ENCODE measurements around the gene SLC16A8. TPM values are rescaled to one million over a fixed set of nuclear protein-coding genes. Genes with fewer than 3 reads are reported as not detected.

SLC16A8 gene
- 0.08 and 0.14 TPM in 2 replicates for total RNA-seq

- Histone ChIP-seq H3K36me3 (ENCODE audit: control insufficient read depth, insufficient read depth, low read length) (no peaks in the 10 kb centered on the region), H3K27me3 (ENCODE audit: control insufficient read depth, insufficient read depth, low read length) (peaks cover 43% of the 10 kb centered on the region), H3K4me3 (ENCODE audit: low read depth, low read length) (no peak within 1 kb of the TSS)
- no peak for DNase-seq (ENCODE audit: low read depth)
- no peak for TF ChIP-seq CTCF (IDR thresholded peaks at IDR 0.05; ENCODE audit: insufficient read depth, low read length, poor library complexity, severe bottlenecking)
Observed at GRCh38 chr22:38083931-38084631, at the start of gene SLC16A8. TSS of gene SLC16A8 (minus strand) at chr22:38084184. CDS start at chr22:38082873, 1,311 bp downstream.

GRCh38 chr22:38133331-38133730, 49.3 kb upstream of the SLC16A8 start:
- H3K36me3 ChIP-seq (ENCODE audit: control insufficient read depth, insufficient read depth, low read length) = no peaks in the 10 kb centered on the region
- no peak overlapping the region for H3K4me3 ChIP-seq (ENCODE audit: low read depth, low read length)
- no peak for TF ChIP-seq CTCF (IDR thresholded peaks at IDR 0.05; ENCODE audit: insufficient read depth, low read length, poor library complexity, severe bottlenecking)
- no peaks in the 10 kb centered on the region for H3K27me3 ChIP-seq (ENCODE audit: control insufficient read depth, insufficient read depth, low read length)
- DNase-seq (ENCODE audit: low read depth) = no peak

GRCh38 chr22:38132794-38133193, 48.8 kb upstream of the SLC16A8 start:
- Histone ChIP-seq H3K36me3 (ENCODE audit: control insufficient read depth, insufficient read depth, low read length) (no peaks in the 10 kb centered on the region), H3K4me3 (ENCODE audit: low read depth, low read length) (no peak overlapping the region), H3K27me3 (ENCODE audit: control insufficient read depth, insufficient read depth, low read length) (no peaks in the 10 kb centered on the region)
- no peak for DNase-seq (ENCODE audit: low read depth)
- TF ChIP-seq CTCF (IDR thresholded peaks at IDR 0.05; ENCODE audit: insufficient read depth, low read length, poor library complexity, severe bottlenecking) = no peak

- Histone ChIP-seq H3K36me3 (ENCODE audit: control insufficient read depth, insufficient read depth, low read length) (no peaks in the 10 kb centered on the region), H3K4me3 (ENCODE audit: low read depth, low read length) (no peak overlapping the region), H3K27me3 (ENCODE audit: control insufficient read depth, insufficient read depth, low read length) (no peaks in the 10 kb centered on the region)
- DNase-seq (ENCODE audit: low read depth) = no peak
- TF ChIP-seq CTCF (IDR thresholded peaks at IDR 0.05; ENCODE audit: insufficient read depth, low read length, poor library complexity, severe bottlenecking) = no peak
Observed at GRCh38 chr22:38132136-38132535, 48.2 kb upstream of the SLC16A8 start.

- no peak overlapping the region for H3K4me3 ChIP-seq (ENCODE audit: low read depth, low read length)
- no peaks in the 10 kb centered on the region for H3K27me3 ChIP-seq (ENCODE audit: control insufficient read depth, insufficient read depth, low read length)
- no peak for DNase-seq (ENCODE audit: low read depth)
- H3K36me3 ChIP-seq (ENCODE audit: control insufficient read depth, insufficient read depth, low read length) = no peaks in the 10 kb centered on the region
- TF ChIP-seq CTCF (IDR thresholded peaks at IDR 0.05; ENCODE audit: insufficient read depth, low read length, poor library complexity, severe bottlenecking) = no peak
Observed at GRCh38 chr22:38131399-38131798, 47.4 kb upstream of the SLC16A8 start.

- TF ChIP-seq CTCF (IDR thresholded peaks at IDR 0.05; ENCODE audit: insufficient read depth, low read length, poor library complexity, severe bottlenecking) = no peak
- DNase-seq (ENCODE audit: low read depth) = no peak
Observed at GRCh38 chr22:38129856-38130255, 45.9 kb upstream of the SLC16A8 start.

More at GRCh38 chr22:38129856-38130255, 45.9 kb upstream of the SLC16A8 start:
- Histone ChIP-seq H3K4me3 (ENCODE audit: low read depth, low read length) (no peak overlapping the region), H3K36me3 (ENCODE audit: control insufficient read depth, insufficient read depth, low read length) (no peaks in the 10 kb centered on the region), H3K27me3 (ENCODE audit: control insufficient read depth, insufficient read depth, low read length) (no peaks in the 10 kb centered on the region)
